HuH-7.5 (cell line): ENCODE data around the gene PROX2.

Experiments
- DNase-seq: peaks from one replicate; pipeline ENCODE4 v3.0.0; 2011; ENCODE audit warnings: low spot score

Gene PROX2

DNA sequence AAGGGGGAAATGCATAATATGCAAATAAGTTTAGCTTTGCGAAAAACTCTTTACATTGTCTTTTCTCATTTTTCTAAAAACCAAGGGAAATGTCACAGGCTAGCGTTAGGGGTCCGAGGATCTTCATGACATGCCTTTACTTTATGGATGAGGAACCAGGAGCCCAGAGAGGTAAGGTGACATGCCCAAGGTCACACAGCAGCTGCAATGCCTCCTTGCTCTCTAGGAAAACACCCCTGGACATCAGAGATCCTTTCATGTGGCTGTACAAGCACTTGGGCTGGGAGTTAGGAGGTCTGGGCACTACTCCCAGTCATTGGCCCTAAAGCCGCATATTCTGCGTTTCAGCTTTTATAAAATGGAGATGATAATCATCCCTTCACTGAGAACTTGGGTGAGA lies 741 bp downstream of the PROX2 start:
- DNase-seq, result no peak

DNA sequence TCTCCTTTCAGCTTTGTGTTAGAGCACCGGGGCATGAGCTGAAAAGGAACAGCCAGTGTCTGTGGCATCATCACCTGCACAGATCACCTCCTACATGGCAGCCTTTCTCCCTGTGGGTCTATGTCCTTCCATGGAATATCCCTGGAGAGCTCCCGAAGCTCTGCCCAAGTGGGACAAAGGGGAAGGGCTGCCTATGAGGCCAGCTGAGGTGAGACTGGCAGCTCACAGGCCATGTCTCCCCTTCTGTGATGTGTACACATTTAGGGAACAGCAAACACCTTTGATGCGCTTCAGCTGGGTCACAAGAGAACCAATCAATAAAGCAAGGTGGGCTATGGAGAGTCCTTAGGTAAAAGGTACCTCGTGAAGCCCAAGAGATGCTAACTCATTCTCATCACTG lies 4.1 kb downstream of the PROX2 start:
- no peak for DNase-seq

DNA sequence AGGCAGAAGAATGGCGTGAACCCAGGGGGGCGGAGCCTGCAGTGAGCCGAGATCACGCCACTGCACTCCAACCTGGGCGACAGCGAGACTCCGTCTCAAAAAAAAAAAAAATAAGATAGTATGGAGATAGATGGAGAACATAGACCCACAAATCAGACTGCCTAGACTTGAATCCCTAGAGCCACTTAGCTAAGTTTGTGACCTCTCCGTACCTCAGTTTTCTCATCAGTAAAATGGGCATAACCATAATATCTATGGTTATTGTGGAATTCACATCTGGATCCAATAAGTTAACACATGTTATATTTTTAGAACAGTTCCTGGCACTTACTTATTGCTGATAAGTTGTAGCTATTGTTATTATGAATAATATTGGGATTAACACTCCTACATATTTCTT lies 7.2 kb downstream of the PROX2 start:
- DNase-seq, result no peak

DNA sequence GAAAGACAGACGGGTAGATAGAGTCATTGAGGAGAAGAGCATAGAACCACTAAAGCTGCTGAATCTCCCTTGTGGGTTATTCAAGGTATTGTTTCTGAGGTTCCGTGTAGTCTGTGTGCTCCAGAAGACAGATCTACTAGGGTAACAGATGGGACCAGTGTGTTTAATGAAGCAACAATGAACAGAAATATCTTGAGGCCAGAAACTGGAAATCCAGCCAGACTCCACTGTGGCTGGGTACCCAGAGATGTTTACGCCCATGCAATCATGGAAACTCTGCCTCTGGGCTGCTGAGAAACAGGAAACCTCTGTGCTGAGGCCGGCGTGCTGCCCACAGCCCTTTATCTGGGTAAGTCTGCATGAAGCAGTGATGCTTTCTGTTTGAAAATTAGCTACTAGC lies 8.3 kb downstream of the PROX2 start:
- DNase-seq, result no peak

DNA sequence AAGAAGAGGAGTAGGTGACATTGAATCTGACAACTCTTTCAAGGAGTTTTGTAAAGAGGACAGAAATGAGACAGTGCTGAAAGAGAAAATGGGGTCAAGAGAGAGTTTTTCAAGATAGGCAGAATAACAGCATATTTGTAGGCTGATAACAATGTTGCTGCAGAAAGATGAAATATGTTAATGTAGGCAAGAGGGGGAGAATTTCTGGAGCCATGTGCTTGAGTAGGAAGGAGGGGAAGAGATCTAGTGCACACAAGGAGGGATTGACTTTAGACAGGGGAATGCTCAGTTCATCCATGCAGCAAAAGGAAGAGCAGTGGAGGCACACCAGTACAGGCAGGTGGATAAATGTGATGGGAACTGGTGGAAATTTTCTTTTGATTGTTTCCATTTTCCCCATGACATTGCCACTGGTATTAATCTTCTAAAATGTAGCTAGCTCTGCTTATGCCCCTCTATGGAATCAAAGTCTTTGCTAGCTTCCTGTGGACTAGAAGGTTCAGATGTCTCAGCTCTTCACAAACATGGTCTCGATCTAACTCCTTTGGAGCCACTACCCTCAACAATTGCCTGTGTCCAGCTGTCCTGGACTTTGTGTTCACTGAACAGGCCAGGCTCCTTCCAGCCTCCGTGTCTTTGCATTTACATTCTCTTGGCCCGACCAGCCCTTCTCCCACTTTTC lies 9.1 kb downstream of the PROX2 start:
- no peak for DNase-seq

DNA sequence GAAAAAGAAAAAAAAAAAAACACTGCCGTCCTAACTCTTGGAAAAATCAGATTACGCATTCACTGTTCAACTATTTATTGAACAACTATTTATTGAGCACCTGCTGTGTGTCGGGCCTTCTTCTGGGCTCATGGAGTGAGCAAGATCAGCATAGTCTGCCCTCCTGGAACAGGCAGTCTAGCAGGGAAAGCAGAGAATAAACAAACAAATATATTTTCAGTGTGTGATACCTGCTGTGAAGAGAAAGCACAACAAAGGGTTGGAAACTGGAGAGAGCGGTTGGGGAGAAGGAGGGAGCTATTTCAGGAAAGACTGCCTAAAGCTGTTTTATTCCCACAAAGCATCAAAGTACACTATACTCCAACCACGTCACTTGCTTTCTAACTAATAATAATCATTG lies 10.8 kb downstream of the PROX2 start:
- DNase-seq, result no peak

DNA sequence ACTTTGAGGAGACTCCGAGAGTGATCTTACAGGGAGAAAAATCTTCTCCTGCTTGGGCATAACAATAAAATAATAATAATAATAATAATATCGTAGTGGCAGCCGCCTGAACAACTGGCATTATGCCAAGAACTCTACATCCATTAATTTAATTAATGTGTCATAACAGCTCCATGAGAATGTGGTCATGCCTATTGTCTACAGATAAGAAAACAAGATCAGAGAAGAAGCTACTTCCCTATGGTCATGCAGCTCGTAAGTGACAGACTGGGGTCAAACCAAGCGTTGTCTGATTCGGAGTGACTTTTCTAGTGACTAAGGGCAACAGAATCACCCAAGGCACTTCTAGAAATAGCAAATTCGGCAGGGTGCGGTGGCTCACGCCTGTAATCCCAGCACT lies 11.7 kb downstream of the PROX2 start:
- DNase-seq, result no peak

DNA sequence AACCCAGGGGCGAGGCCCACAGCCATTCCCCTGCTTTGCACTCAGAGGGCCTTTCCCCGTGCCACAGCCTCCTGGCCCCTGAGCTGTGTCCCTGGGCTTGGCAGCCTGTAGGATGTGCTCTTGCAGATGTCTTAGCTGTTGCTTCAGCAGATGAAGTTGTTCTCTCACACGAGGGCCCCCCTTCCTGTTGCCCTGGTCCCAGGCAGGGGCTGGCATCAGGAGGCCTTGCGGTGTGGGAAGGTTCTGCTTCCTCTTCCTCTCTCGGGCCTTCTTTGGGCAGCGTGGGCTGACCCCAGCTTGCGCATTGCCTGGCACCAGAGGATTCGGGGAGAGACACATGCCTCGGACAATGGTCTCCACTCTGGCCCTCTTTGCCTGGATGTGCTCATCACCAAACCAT lies 12.7 kb downstream of the PROX2 start:
- no peak for DNase-seq

DNA sequence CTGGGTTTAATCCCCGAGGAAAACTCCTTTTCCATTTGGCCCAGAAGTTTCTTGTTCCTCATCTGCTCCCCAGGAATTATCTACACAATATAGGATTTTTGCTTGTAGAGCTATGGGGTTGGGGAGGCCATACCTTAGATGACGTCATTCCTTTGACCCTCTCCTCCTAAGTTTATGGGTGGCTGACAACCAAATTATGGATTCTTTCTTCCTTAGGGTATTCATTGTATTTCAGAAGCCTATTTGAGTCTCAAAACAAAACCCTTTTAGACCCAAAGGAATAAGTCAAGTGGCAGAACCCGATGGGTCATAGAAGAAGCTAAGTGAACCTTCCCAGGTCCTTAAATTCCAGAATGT lies 14.2 kb downstream of the PROX2 start:
- DNase-seq, result no peak

DNA sequence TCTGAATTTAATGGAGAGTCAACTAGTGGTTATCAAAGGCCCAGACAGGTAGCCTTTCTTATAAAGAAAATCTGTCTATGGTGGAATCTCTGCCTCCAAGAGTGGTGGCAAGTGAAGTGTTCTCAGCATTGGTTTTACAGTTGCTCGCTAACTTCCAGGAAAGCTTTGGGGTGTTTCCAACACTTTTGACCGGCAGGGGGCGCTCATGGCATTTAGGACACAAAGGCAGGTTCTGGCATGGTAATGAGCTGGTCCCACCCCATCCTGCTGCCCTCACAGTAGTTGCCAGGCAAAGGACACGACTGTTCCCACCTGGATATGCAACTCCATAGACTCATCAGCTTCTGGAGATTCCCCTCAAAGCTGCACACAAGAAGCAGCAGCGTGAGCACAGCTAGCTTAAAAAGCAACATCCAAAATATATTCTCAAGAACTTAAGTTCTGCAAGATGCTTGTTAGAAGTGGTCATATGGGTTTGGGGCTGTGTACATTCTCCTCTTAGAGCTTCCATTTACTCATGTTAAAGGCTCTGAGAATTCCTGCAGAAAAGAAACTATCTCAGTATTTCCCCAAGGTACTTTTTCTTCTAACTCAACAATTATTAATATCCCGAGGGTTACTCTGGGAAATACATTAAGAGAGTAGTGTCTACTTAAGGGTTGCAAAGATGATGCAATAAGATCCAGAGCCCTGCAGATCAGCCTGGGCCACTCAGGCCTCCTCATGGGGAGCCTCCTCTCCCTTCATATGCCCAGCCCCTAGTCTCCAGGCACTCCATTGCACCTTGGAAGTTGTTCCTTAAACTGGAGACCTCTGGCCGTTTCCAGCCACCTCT lies 14.8 kb downstream of the PROX2 start:
- DNase-seq, result peak; percentile 51

DNA sequence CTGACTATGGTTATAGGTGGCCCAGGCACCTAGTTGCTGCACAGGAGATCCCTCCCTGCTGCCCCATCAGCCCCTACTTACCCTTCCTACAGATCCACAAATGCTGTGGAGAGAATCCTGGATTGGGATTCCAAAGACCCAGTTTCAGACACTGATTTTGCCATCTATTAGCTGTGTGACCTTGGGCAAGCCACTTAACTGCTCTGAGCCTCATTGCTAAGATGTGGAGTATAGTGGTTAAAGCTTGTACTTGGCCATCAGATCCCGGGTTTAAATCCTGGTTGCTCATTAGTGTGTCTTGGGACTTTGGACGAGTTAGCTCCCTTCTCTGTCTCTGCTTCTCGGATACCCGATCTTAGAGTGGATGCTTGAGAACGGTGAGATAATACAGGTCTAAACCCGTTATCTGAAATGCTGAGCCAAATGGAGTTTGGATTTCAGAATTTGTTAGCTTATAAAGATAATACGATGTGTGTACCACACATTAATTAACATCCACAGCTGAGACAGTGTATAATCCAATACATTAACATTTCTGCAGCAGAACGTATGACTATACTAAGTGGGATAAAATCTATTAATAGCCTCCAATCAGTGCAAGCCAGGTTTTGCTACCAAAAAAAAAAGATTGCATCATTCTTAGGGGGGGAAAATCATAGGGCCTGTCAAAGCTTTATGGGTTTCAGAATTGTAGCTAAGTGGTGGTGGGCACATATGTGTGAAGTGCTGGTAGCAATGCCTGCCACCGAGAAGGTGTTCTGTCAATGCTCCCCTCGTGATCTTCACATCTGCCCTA lies 16.0 kb downstream of the PROX2 start:
- DNase-seq, result no peak

DNA sequence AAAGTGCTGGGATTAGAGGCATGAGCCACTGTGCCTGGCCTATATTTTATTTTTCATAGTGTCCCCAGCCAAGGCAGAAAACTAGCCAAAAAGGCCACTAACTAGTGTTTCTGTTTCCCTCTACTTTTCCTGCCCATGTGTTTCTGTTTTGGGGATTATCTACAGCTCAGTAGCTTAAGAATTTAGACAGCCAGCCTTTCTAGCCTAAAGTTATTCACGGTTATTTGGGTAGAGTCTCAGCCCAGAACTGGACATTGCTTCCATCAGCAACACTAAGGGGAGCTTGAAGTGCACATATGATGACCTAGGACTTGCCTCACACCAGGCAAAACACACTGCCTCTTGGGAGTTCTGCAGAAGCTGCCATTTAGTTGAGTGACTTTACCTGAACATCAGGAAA lies 17.9 kb downstream of the PROX2 start:
- no peak for DNase-seq

DNA sequence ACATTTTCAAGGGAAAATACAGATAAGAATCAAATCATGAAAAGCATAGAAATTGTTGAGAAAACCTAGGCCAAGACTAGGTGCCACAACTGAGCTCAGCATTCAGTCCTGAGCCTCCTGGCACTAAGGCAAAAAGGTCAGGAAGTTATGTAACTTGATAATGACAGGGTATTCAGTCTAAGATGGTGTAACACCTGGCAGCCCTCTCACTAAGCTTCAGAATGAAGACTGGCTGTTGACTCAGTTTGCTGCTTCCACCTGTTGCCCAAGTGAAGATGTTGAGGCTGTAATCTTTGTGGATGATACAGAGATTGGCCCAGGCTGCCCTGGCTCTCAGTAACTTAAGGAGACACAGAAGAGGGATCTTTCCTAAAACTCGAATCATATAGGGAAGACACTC lies 19.6 kb downstream of the PROX2 start:
- DNase-seq, result no peak

DNA sequence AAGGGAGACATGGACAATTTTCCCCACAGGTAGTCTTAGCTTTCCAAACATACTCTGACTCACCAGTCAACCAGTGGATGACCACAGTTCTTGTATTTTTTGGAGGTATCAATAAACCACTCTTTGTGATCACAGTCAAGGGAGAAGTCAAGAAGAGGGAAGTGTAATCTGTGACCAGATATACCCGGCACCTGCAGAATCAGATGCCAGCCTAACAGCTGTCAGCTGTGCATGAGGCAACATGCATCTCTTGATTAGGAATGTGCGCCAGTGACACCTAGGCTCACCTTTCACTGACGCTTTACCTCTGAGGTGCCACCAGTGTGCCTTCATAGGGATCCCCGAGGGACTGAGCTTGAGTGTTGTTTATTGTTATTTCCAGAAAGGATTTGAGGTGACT lies 20.0 kb downstream of the PROX2 start:
- no peak for DNase-seq

DNA sequence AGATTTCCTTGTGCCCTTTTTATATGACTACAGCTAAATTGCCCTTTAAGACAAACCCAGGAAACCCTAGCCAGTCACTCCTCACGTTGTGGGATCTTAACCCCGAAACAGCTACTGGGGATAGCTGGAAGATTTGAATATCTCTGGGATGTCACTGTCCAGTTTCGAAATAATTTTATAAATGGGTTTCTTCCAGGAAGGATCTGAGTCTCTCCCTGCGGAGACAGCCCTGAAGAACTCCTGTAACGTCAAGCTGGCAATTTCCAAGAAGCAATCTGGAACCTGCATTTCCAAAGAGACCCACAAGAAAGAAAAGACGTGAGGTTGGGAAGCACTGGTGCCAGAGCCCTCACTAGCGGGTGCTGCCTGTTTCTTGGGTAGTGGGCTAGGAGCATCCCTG lies 20.9 kb downstream of the PROX2 start:
- DNase-seq, result no peak

DNA sequence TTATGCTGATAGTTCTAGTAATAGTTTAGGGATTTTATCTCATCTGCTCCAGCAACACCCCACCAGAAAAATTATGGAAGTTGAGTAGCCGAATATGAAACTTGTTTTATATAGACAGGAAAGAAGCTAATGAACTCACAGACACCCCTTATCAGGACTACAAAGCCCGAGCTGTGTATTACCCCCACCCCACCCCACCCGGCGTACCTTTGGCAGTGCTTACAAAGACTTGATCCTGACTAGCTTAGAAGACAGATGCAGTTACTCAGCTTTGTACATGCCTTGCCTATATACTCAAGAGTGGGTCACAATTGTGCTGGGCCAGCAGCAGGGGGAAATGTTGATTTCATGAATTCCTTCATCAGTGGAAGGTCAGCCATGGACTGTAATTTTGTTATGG lies 22.4 kb downstream of the PROX2 start:
- no peak for DNase-seq

DNA sequence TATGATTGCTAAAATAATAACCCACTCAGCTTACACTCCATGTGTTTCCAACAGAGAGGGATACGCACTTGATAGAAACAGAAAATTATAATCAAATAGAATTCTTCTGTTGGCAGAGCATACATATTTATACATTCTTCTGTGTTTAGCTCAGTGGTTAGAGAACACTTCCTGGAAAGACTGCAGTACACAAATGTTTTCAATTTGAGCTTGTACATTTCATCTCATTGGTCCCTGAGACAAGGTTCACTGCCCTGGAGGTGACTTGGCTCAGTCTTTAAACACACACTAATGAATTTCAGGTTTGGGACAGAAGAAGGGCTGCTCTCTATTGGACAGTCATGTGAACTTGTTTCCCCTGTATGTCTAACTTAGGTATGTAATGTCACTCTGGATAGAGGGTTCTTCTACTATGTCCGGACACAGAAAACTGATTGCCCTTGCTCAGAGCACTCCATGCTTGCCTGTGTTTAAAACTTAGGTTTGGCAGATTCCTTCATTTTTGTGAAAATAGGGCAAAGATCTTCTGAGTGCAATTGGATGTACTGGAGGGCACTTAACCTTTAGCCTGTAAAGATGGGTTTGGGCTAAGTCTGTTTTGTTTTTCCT lies 22.9 kb downstream of the PROX2 start:
- DNase-seq, result no peak

DNA sequence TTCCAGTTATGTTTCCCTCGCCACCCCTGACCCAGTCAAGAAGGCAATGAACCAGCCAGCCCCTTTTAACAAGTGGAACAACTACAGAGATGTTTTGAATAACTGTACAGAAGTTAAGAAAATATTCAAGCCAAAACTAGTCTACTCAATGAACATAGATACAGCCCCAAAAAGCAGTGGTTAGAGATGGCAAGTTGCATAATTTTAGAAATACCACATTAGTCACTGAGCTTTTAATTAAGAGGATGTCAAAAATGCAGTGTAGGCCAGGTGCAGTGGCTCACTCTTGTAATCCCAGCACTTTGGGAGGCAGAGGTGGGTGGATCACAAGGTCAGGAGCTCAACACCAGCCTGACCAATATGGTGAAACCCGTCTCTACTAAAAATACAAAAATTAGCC lies 27.2 kb downstream of the PROX2 start:
- DNase-seq, result no peak

DNA sequence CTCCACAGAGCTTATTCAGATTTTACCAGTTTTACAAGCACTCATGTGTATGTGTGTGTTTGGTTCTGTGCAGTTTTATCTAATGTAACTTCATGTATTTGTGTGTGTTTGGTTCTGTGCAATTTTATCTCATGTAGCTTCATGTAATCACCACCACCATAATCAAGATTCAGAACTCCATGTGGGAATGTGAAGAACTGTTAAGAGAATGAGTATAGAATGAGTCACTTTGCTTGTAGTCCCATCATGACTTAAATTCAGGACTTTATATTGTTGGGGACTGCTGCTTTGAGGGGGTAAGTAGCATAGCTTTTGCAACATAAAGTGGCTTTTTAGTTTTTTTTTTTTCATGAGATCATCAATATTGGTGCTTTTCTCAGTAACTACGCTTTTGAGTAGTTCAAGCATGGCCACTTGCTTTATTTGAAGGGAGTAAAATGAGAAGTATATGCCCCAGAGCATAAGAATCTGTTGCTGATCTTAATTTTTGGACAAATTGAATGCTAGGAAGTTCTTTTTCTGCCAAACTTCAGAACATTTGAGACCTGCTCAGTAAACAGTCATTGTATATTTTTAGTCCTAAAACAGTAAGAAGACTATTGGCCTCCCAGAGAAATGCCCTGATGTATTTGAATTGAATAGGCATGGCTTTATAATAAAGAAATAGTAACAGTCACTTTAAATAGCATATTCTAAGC lies 28.8 kb downstream of the PROX2 start:
- no peak for DNase-seq

DNA sequence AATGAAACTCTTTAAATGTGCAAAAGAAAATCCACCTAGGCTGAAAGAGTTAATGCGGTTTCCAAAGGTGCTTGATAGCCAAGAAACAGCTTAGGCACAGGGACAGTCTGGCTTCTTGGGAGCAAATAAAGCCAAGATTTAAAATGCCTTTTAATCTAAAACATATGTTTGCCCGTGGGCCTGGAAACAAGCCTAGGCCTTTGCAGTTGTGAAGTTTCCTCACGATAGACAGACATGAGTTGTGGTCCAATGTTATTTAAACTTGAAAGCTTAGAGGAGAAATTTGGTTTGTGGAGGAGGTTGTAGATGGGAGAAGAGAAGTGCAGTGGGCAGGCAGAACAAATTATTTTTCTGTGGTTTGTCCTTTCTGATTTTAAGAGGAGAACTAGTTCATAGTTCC lies 29.8 kb downstream of the PROX2 start:
- no peak for DNase-seq

DNA sequence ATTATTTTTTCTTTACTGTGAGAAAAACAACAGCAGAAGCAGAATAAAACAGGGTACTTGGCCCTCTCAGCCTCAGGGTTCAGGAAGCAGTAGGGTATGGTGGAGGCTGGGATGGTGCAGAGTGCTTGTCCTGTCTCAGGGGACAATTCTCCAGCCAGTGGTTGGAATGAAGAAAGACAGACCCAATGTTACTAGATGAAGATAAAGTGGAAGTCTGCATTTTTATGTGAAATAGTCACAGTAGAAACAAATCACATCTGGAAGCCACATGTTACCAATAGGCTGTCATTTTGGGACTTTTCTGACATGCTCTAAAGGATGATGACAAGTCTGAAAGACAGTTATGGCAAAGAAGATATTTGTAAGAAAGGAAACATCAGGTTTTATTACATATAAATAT lies 32.3 kb downstream of the PROX2 start:
- no peak for DNase-seq
